ENCODE measurements around the gene MRPL55.

MRPL55 gene

DNA sequence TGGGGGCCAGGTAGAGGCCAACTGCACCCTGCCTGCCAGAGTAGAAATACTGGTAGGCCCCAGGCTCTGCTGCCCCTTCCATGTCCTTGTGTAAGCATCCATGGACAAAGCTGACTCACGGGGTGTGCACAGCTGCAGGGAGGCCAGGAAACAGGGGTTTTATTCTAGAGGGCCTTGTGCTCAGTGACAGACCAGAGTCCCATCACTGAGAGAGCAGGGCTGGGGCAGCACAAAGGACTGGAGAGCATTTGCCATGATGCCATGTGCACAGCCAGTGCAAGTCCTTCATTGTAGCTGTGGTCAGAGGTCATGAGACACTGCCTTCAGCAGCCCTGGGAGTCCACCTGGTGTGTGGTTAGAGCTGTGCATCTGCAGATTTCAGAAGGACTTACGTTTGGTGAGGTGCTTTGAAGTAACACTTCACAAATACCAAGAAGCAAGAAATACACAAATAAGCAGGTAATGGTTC is 18.5 kb downstream of the MRPL55 start:
- TF ChIP-seq, protein P1, sequence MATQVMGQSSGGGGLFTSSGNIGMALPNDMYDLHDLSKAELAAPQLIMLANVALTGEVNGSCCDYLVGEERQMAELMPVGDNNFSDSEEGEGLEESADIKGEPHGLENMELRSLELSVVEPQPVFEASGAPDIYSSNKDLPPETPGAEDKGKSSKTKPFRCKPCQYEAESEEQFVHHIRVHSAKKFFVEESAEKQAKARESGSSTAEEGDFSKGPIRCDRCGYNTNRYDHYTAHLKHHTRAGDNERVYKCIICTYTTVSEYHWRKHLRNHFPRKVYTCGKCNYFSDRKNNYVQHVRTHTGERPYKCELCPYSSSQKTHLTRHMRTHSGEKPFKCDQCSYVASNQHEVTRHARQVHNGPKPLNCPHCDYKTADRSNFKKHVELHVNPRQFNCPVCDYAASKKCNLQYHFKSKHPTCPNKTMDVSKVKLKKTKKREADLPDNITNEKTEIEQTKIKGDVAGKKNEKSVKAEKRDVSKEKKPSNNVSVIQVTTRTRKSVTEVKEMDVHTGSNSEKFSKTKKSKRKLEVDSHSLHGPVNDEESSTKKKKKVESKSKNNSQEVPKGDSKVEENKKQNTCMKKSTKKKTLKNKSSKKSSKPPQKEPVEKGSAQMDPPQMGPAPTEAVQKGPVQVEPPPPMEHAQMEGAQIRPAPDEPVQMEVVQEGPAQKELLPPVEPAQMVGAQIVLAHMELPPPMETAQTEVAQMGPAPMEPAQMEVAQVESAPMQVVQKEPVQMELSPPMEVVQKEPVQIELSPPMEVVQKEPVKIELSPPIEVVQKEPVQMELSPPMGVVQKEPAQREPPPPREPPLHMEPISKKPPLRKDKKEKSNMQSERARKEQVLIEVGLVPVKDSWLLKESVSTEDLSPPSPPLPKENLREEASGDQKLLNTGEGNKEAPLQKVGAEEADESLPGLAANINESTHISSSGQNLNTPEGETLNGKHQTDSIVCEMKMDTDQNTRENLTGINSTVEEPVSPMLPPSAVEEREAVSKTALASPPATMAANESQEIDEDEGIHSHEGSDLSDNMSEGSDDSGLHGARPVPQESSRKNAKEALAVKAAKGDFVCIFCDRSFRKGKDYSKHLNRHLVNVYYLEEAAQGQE (IDR thresholded peaks at IDR 0.05; ENCODE audit: insufficient replicate concordance, low read depth) = no peak
- TF ChIP-seq GABPA (IDR thresholded peaks at IDR 0.05; ENCODE audit: low read depth) = no peak
- no peak for TF ChIP-seq SPI1 (IDR thresholded peaks at IDR 0.05; ENCODE audit: borderline replicate concordance, low read depth)
- TF ChIP-seq, protein P2, sequence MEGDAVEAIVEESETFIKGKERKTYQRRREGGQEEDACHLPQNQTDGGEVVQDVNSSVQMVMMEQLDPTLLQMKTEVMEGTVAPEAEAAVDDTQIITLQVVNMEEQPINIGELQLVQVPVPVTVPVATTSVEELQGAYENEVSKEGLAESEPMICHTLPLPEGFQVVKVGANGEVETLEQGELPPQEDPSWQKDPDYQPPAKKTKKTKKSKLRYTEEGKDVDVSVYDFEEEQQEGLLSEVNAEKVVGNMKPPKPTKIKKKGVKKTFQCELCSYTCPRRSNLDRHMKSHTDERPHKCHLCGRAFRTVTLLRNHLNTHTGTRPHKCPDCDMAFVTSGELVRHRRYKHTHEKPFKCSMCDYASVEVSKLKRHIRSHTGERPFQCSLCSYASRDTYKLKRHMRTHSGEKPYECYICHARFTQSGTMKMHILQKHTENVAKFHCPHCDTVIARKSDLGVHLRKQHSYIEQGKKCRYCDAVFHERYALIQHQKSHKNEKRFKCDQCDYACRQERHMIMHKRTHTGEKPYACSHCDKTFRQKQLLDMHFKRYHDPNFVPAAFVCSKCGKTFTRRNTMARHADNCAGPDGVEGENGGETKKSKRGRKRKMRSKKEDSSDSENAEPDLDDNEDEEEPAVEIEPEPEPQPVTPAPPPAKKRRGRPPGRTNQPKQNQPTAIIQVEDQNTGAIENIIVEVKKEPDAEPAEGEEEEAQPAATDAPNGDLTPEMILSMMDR (IDR thresholded peaks at IDR 0.05; ENCODE audit: insufficient read depth, low read length) = no peak
- TF ChIP-seq POLR2AphosphoS5 (IDR thresholded peaks at IDR 0.05; ENCODE audit: low read depth) = no peak
- DNase-seq (ENCODE audit: low read depth in 1 of 2, low spot score in 1 of 2) = no peak
- H3K4me3 ChIP-seq (replicated peaks; ENCODE audit: insufficient read depth, low read length) = no peak overlapping the region

GRCh38 chr1:228089519-228090380 is 19.3 kb downstream of the MRPL55 start:
- Histone ChIP-seq H3K4me3 (replicated peaks; ENCODE audit: insufficient read depth, low read length) (no peak overlapping the region), H3K27me3 (ENCODE audit: insufficient read depth, poor library complexity, severe bottlenecking) (no peaks in the 10 kb centered on the region), H3K27ac (replicated peaks) (peak overlapping the region; percentile 28)
- TF ChIP-seq SPI1 (IDR thresholded peaks at IDR 0.05; ENCODE audit: borderline replicate concordance, low read depth) (peak; percentile 98), POLR2AphosphoS5 (IDR thresholded peaks at IDR 0.05; ENCODE audit: low read depth) (peak; percentile 52; the same call in 1 of the 2 replicates)
- TF ChIP-seq, protein P2 (IDR thresholded peaks at IDR 0.05; ENCODE audit: insufficient read depth, low read length) = no peak
- peak in 1 of 2 experiments; percentile 84 for DNase-seq (ENCODE audit: low read depth in 1 of 2, low spot score in 1 of 2)

More for the DNA sequence above, 18.5 kb downstream of the MRPL55 start:
- H3K27me3 ChIP-seq (ENCODE audit: insufficient read depth, poor library complexity, severe bottlenecking) = no peaks in the 10 kb centered on the region
- no peak overlapping the region for H3K27ac ChIP-seq (replicated peaks)

DNA sequence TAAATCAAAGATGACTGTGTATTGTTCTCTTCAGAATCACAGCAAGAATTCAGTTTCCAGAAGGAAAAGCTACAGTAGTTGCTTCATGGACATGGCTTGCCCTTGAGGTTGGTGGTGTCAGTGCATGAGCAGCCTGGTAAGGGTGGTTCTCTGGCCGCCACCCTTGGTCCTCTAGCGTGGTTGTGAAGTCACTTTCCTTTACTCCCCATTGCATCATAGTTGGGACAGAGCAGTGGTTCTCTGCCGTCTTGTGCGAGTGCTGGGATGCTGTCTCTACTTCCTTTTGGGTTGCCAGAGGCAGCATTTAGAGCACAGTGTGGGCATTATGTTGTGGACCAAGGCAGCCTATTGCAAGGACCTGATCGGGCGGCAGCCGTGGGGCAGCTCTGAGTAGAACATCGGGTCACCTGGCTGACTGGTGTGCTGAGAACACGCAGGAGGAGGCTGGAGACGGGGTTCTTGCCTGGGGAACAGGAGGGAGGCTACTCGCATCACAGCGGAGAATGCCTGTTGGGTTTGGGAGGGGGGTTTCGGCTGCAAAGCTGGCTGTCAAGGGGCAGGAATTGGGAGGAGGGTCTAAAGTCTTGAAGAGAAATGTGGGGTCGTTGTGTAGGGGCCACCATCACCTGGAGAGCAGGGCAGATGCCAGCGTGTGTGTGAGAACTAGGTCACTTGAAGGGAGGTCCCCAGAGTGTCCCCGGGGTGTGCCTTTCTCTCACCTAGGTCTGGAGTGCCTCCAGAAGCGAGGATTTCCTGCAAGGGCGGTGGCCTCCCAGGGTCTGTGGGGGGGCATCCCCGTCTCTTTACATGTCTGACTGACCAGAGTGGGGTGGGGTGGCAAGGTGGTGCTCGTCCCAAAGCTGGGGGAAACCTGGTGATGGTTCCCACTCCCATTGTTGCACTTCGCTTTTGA is 20.3 kb downstream of the MRPL55 start:
- peak; percentile 82 to 89 for DNase-seq (ENCODE audit: low read depth in 1 of 2, low spot score in 1 of 2)

More for the DNA sequence above, 20.3 kb downstream of the MRPL55 start:
- TF ChIP-seq GABPA (IDR thresholded peaks at IDR 0.05; ENCODE audit: low read depth) (no peak), POLR2AphosphoS5 (IDR thresholded peaks at IDR 0.05; ENCODE audit: low read depth) (no peak), SPI1 (IDR thresholded peaks at IDR 0.05; ENCODE audit: borderline replicate concordance, low read depth) (no peak)
- TF ChIP-seq, protein P2 (IDR thresholded peaks at IDR 0.05; ENCODE audit: insufficient read depth, low read length) = no peak
- TF ChIP-seq, protein P1 (IDR thresholded peaks at IDR 0.05; ENCODE audit: insufficient replicate concordance, low read depth) = no peak
- no peaks in the 10 kb centered on the region for H3K27me3 ChIP-seq (ENCODE audit: insufficient read depth, poor library complexity, severe bottlenecking)
- H3K4me3 ChIP-seq (replicated peaks; ENCODE audit: insufficient read depth, low read length) = no peak overlapping the region
- peak overlapping the region; percentile 31 for H3K27ac ChIP-seq (replicated peaks)
